GM19372 (cell line): ENCODE measurements around the gene GPAM.
"Not testable (repeated sequence)": the region's sequence is repeated elsewhere in the genome, so short reads cannot be mapped to it uniquely, and the experiment has no call there.

Experiments
- ATAC-seq: cut with Tn5 transposase; IDR thresholded peaks from one replicate; pipeline ENCODE4 v1.9.1; 2021; ENCODE audit warnings: mild to moderate bottlenecking, low read depth, moderate library complexity; ENCODE audit not compliant: unreplicated experiment

GPAM gene

GRCh38 chr10:112140110-112140970, 43.2 kb downstream of the GPAM start:
- peak; percentile 99 for ATAC-seq

GRCh38 chr10:112139176-112139575, 44.4 kb downstream of the GPAM start:
- no peak for ATAC-seq

GRCh38 chr10:112137154-112137987, 46.2 kb downstream of the GPAM start:
- peak; percentile 54 for ATAC-seq

- ATAC-seq: no peak
Measured at GRCh38 chr10:112136486-112137153, 46.9 kb downstream of the GPAM start.

GRCh38 chr10:112135604-112136003, 48.0 kb downstream of the GPAM start:
- no peak for ATAC-seq

GRCh38 chr10:112132435-112132834, 51.1 kb downstream of the GPAM start:
- no peak for ATAC-seq

GRCh38 chr10:112131996-112132395, 51.6 kb downstream of the GPAM start:
- ATAC-seq: no peak

GRCh38 chr10:112131346-112131745, 52.2 kb downstream of the GPAM start:
- ATAC-seq: no peak

GRCh38 chr10:112126901-112127300, 56.7 kb downstream of the GPAM start:
- no peak for ATAC-seq

GRCh38 chr10:112126172-112126571, 57.4 kb downstream of the GPAM start:
- ATAC-seq: no peak

- ATAC-seq: no peak
Measured at GRCh38 chr10:112124866-112125265, 58.7 kb downstream of the GPAM start.

GRCh38 chr10:112122827-112123226, 60.7 kb downstream of the GPAM start:
- ATAC-seq: no peak

GRCh38 chr10:112120491-112120890, 63.1 kb downstream of the GPAM start:
- no peak for ATAC-seq

- peak; percentile 96 for ATAC-seq
Measured at GRCh38 chr10:112115781-112116385, 67.7 kb downstream of the GPAM start.

- not testable (repeated sequence) for ATAC-seq
Measured at GRCh38 chr10:112109779-112110178, 73.8 kb downstream of the GPAM start.
